Skeletal muscle tissue (tissue), 4 donors: ENCODE data around the gene UGT1A10. TPM values are rescaled to one million over a fixed set of nuclear protein-coding genes. Genes with fewer than 3 reads are reported as not detected.

Source experiments
- H3K27ac ChIP-seq: one replicate; pipeline ENCODE4 v1.7.0; 2013; ENCODE audit warnings: mild to moderate bottlenecking, low read depth, low read length, inconsistent platforms
- H3K27me3 ChIP-seq, 3 donors: one replicate each; pipeline ENCODE4 v1.7.0; 2013; ENCODE audit warnings: low read length in 3 of 3; ENCODE audit not compliant: control insufficient read depth in 3 of 3, insufficient read depth in 3 of 3
- H3K36me3 ChIP-seq, 3 donors: one replicate each; pipeline ENCODE4 v1.7.0; 2013; ENCODE audit warnings: low read length in 3 of 3; ENCODE audit not compliant: control insufficient read depth in 3 of 3, insufficient read depth in 3 of 3
- H3K4me1 ChIP-seq, 3 donors: one replicate each; pipeline ENCODE4 v1.7.0; 2013; ENCODE audit warnings: low read length in 3 of 3, mild to moderate bottlenecking in 3 of 3; ENCODE audit not compliant: control insufficient read depth in 3 of 3, insufficient read depth in 3 of 3
- H3K4me3 ChIP-seq, 3 donors: one replicate each; pipeline ENCODE4 v1.7.0; 2013; ENCODE audit warnings: low read length in 3 of 3
- H3K9ac ChIP-seq, 3 donors: one replicate each; pipeline ENCODE4 v1.7.0; 2013; ENCODE audit warnings: low read length in 3 of 3, mild to moderate bottlenecking in 3 of 3, moderate library complexity in 2 of 3, low read depth in 1 of 3
- H3K9me3 ChIP-seq, 3 donors: one replicate each; pipeline ENCODE4 v1.7.0; 2013; ENCODE audit warnings: low read length in 3 of 3; ENCODE audit not compliant: control insufficient read depth in 3 of 3
- total RNA-seq: library from RNA; depleted of rRNA; stranded (reverse); fragments of >200 nt; gene quantifications from one replicate; pipeline ENCODE4 v1.2.3, GENCODE V29; 2014
- donor health status: Osteomylitis.

Gene UGT1A10
- total RNA-seq, 1 donor from 2014 or later, result not detected

DNA sequence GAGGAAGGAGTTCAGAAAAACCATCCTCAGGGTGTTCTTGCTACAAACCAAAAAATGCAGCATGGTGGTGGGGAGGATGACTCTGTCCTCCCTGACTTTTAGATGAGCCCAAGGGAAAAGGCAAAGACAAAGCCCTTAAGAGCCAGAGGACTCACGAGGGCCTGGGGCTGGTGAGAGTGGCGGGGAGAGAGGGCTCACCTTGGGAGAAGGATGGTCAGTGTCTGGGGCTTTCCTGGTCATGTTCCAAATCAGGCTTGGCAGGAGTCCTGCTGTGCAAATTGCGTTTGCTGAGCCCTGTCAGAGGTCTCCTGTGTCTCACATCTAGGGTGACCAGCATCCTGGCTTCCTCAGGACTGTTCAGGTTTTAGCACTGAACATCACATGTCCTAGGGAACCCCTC, 128.5 kb downstream of the UGT1A10 start:
- Histone ChIP-seq H3K4me1 (no peaks in the 10 kb centered on the region), H3K9ac (no peak overlapping the region), H3K27me3 (peaks cover 0 to 2% (median 0%) of the 10 kb centered on the region in 3 donors), H3K4me3 (no peak overlapping the region), H3K27ac (no peak overlapping the region), H3K9me3 (no peaks in the 10 kb centered on the region), H3K36me3 (no peaks in the 10 kb centered on the region)

GRCh38 chr2:233766416-233766815, 130.2 kb downstream of the UGT1A10 start:
- Histone ChIP-seq H3K36me3 (no peaks in the 10 kb centered on the region), H3K4me3 (no peak overlapping the region), H3K27ac (no peak overlapping the region), H3K9me3 (no peaks in the 10 kb centered on the region), H3K9ac (no peak overlapping the region), H3K27me3 (peaks cover 0 to 2% (median 0%) of the 10 kb centered on the region in 3 donors), H3K4me1 (no peaks in the 10 kb centered on the region)

- Histone ChIP-seq H3K9ac (no peak overlapping the region), H3K4me3 (no peak overlapping the region), H3K9me3 (no peaks in the 10 kb centered on the region), H3K27ac (no peak overlapping the region), H3K27me3 (peaks cover 0 to 7% (median 0%) of the 10 kb centered on the region in 3 donors), H3K4me1 (no peaks in the 10 kb centered on the region), H3K36me3 (no peaks in the 10 kb centered on the region)
Measured at GRCh38 chr2:233768076-233768475, 131.8 kb downstream of the UGT1A10 start.

DNA sequence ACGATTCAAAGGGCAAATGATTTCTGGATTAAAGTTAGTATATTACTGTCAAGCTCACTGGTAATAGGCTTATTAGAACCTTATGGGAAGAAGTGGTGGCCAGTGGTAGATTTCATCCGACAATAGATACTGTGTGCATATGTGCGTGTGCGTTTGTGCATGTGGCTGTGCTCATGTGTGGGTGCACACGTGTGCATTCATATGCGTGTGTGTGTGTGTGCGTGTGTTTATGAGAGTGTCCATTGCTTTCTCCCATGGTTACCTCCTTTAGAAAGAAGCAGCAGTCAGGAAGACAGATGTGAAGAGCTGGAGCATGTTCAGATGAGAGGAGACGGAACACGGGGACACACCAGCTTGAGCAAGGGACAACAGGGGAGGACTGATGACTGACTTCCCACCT, 133.0 kb downstream of the UGT1A10 start:
- H3K27ac ChIP-seq, result no peak overlapping the region
- no peaks in the 10 kb centered on the region for H3K9me3 ChIP-seq
- H3K4me1 ChIP-seq, result no peaks in the 10 kb centered on the region
- no peak overlapping the region for H3K9ac ChIP-seq
- H3K27me3 ChIP-seq, result peaks cover 0 to 7% (median 0%) of the 10 kb centered on the region in 3 donors
- H3K36me3 ChIP-seq, result no peaks in the 10 kb centered on the region
- no peak overlapping the region for H3K4me3 ChIP-seq

DNA sequence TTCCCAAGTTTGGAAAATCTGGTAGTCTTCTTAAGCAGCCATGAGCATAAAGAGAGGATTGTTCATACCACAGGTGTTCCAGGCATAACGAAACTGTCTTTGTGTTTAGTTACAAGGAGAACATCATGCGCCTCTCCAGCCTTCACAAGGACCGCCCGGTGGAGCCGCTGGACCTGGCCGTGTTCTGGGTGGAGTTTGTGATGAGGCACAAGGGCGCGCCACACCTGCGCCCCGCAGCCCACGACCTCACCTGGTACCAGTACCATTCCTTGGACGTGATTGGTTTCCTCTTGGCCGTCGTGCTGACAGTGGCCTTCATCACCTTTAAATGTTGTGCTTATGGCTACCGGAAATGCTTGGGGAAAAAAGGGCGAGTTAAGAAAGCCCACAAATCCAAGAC, 135.9 kb downstream of the UGT1A10 start:
- no peak overlapping the region for H3K27ac ChIP-seq
- H3K27me3 ChIP-seq, result peaks cover 0 to 7% (median 4%) of the 10 kb centered on the region in 3 donors
- no peak overlapping the region for H3K9ac ChIP-seq
- H3K36me3 ChIP-seq, result no peaks in the 10 kb centered on the region
- no peaks in the 10 kb centered on the region for H3K4me1 ChIP-seq
- peaks cover 0 to 1% (median 1%) of the 10 kb centered on the region in 3 donors for H3K9me3 ChIP-seq
- H3K4me3 ChIP-seq, result no peak overlapping the region

DNA sequence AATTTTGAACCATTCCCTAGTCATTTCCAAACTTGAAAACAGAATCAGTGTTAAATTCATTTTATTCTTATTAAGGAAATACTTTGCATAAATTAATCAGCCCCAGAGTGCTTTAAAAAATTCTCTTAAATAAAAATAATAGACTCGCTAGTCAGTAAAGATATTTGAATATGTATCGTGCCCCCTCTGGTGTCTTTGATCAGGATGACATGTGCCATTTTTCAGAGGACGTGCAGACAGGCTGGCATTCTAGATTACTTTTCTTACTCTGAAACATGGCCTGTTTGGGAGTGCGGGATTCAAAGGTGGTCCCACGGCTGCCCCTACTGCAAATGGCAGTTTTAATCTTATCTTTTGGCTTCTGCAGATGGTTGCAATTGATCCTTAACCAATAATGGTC, 136.3 kb downstream of the UGT1A10 start:
- H3K27me3 ChIP-seq, result peaks cover 0 to 7% (median 5%) of the 10 kb centered on the region in 3 donors
- no peak overlapping the region for H3K4me3 ChIP-seq
- H3K36me3 ChIP-seq, result no peaks in the 10 kb centered on the region
- H3K27ac ChIP-seq, result no peak overlapping the region
- H3K9ac ChIP-seq, result no peak overlapping the region
- no peaks in the 10 kb centered on the region for H3K4me1 ChIP-seq
- H3K9me3 ChIP-seq, result peaks cover 0 to 4% (median 3%) of the 10 kb centered on the region in 3 donors

GRCh38 chr2:233773854-233774253, 137.6 kb downstream of the UGT1A10 start:
- Histone ChIP-seq H3K4me3 (no peak overlapping the region), H3K27ac (no peak overlapping the region), H3K4me1 (no peaks in the 10 kb centered on the region), H3K9me3 (peaks cover 1 to 4% (median 3%) of the 10 kb centered on the region in 3 donors), H3K9ac (no peak overlapping the region), H3K36me3 (no peaks in the 10 kb centered on the region), H3K27me3 (peaks cover 0 to 7% (median 5%) of the 10 kb centered on the region in 3 donors)

DNA sequence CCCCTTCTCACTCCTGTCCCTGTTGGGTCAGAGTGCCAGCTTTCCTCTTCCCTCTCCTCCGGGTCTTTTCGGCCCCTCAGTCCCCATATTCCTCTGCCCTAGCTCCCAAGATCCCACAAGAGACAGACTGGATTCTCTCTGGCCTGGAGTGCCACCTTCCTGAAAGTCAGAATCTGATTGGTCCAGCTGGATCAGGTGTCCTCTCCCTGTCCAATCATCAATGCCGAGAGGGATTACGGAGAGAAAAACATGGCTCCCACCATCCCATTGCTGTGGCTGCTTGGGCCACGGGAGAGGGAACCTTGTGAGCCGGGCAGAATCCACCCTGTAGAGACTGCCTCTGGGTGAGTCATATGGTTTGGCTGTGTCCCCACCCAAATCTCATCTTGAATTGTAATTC, 139.2 kb downstream of the UGT1A10 start:
- peaks cover 4 to 6% (median 4%) of the 10 kb centered on the region in 3 donors for H3K9me3 ChIP-seq
- no peak overlapping the region for H3K27ac ChIP-seq
- H3K4me3 ChIP-seq, result no peak overlapping the region
- no peaks in the 10 kb centered on the region for H3K4me1 ChIP-seq
- no peak overlapping the region for H3K9ac ChIP-seq
- H3K36me3 ChIP-seq, result no peaks in the 10 kb centered on the region
- peaks cover 0 to 9% (median 5%) of the 10 kb centered on the region in 3 donors for H3K27me3 ChIP-seq

GRCh38 chr2:233778030-233778429, 141.8 kb downstream of the UGT1A10 start, which contains the start of gene MROH2A:
Gene MROH2A, plus strand, starts transcription at chr2:233778330. Its CDS starts 1,029 bp downstream, at chr2:233779359.
- H3K4me3 ChIP-seq, result no peak within 1 kb of the TSS
- H3K27me3 ChIP-seq, result peaks cover 0 to 5% (median 2%) of the 10 kb centered on the region in 3 donors
- H3K9ac ChIP-seq, result no peak within 1 kb of the TSS
- H3K4me1 ChIP-seq, result no peaks in the 10 kb centered on the region
- H3K9me3 ChIP-seq, result peaks cover 4 to 6% (median 6%) of the 10 kb centered on the region in 3 donors
- H3K27ac ChIP-seq, result no peak within 1 kb of the TSS
- no peaks in the 10 kb centered on the region for H3K36me3 ChIP-seq

DNA sequence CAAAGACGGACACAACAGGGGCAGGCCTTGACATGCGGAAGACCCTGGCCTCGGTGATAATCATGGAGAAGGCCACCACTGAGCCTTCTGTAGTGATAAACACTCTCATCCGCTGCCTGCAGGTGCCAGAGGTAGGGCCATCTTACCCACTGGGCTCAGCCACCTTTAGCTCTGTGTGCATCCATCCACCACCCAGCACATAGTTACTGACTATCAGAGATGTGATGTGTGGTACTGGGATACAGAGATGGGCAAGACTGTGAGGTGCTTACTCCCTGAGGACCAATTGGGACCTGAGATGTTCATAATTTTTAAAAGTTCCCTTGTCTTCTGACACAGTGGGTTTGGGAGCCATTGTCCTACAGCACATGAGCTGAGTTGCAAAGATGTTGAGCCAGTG, 143.5 kb downstream of the UGT1A10 start:
- H3K36me3 ChIP-seq, result no peaks in the 10 kb centered on the region
- peaks cover 0 to 5% (median 2%) of the 10 kb centered on the region in 3 donors for H3K27me3 ChIP-seq
- H3K9ac ChIP-seq, result no peak overlapping the region
- H3K27ac ChIP-seq, result no peak overlapping the region
- peaks cover 4 to 6% (median 6%) of the 10 kb centered on the region in 3 donors for H3K9me3 ChIP-seq
- H3K4me1 ChIP-seq, result no peaks in the 10 kb centered on the region
- H3K4me3 ChIP-seq, result no peak overlapping the region
